ENCODE measurements around the gene RFC2. TPM values are rescaled to one million over a fixed set of nuclear protein-coding genes. Genes with fewer than 3 reads are reported as not detected.
A peak's percentile ranks its signal among the peaks of the same experiment; 100 is the strongest.
"Not testable (repeated sequence)": the region's sequence is repeated elsewhere in the genome, so short reads cannot be mapped to it uniquely, and the experiment has no call there.

Gene RFC2
- total RNA-seq, 1 experiment from 2014 or later, result 73.6 TPM

GRCh38 chr7:74206589-74207120 lies 47.5 kb downstream of the RFC2 start:
- Histone ChIP-seq H2BK12ac (ENCODE audit: insufficient read length, low read depth, low read length) (no peak overlapping the region), H3K4me1 (ENCODE audit: insufficient read depth, low read length) (no peaks in the 10 kb centered on the region), H3K23me2 (ENCODE audit: insufficient read length, low read depth, low read length, poor library complexity, severe bottlenecking) (peaks cover 2% of the 10 kb centered on the region), H3T11ph (ENCODE audit: low read length) (no peak overlapping the region), H3K4me2 (ENCODE audit: insufficient read depth, insufficient read length, low read length) (no peak overlapping the region), H3K9me3 (ENCODE audit: control insufficient read depth, low read depth, low read length) (no peaks in the 10 kb centered on the region), H3K79me2 (ENCODE audit: insufficient read depth, low read length) (no peaks in the 10 kb centered on the region), H4K91ac (ENCODE audit: insufficient read length, low read depth, low read length) (no peak overlapping the region), H3K79me1 (ENCODE audit: insufficient read depth, low read depth, low read length, poor library complexity, severe bottlenecking) (no peaks in the 10 kb centered on the region), H3K23ac (ENCODE audit: insufficient read length, low read depth, low read length) (no peak overlapping the region), H4K20me1 (ENCODE audit: control insufficient read depth, insufficient read depth, insufficient read length) (peaks cover 3% of the 10 kb centered on the region), H4K5ac (ENCODE audit: insufficient read length, low read depth, low read length) (no peak overlapping the region), H3K18ac (ENCODE audit: insufficient read length, low read depth, low read length) (no peak overlapping the region), H2AK5ac (ENCODE audit: insufficient read length, low read length) (no peak overlapping the region), H2BK5ac (ENCODE audit: insufficient read length, low read length) (no peak overlapping the region), H2BK20ac (ENCODE audit: low read depth, low read length, poor library complexity, severe bottlenecking) (no peak overlapping the region), H3K9ac (ENCODE audit: extremely low read depth, insufficient read length, low read length) (no peak overlapping the region), H3K56ac (ENCODE audit: insufficient read length, low read depth, low read length) (no peak overlapping the region), H2AFZ (ENCODE audit: low read length) (no peak overlapping the region), H2BK120ac (ENCODE audit: low read depth, low read length, poor library complexity, severe bottlenecking) (no peak overlapping the region), H3K4ac (ENCODE audit: low read depth, low read length) (no peak overlapping the region), H3K27ac (ENCODE audit: insufficient read length, low read depth, low read length) (no peak overlapping the region), H2BK15ac (ENCODE audit: low read depth, low read length) (no peak overlapping the region), H3K27me3 (ENCODE audit: insufficient read depth, low read length) (no peaks in the 10 kb centered on the region), H4K8ac (replicated peaks; ENCODE audit: insufficient read length, low read depth, low read length) (no peak overlapping the region), H3K14ac (ENCODE audit: insufficient read depth, low read length) (no peak overlapping the region)
- no peaks in the 10 kb centered on the region; the same call in none of the 2 replicates for H3K27me3 Mint-ChIP-seq (ENCODE audit: low read depth)
- no peaks in the 10 kb centered on the region for H3K9me3 Mint-ChIP-seq
- H3K4me3 Mint-ChIP-seq, result no peak overlapping the region
- H3K4me1 Mint-ChIP-seq, result no peaks in the 10 kb centered on the region
- WGBS (ENCODE audit: extremely low coverage, insufficient read length, low lambda C conversion rate), result no CpG with 5 or more reads among the region's 23 CpGs
- TF ChIP-seq CTCF (conservative IDR thresholded peaks at IDR 0.05), result peak; percentile 99
- H3K36me3 Mint-ChIP-seq (ENCODE audit: insufficient read depth in 1 of 3, low read depth in 3 of 3), result 0 out of 7 replicates have a peak, but pooled peaks cover 0 to 3% (median 0%) of the 10 kb centered on the region in 3 experiments
- DNase-seq, result peak; percentile 94
- H3K27ac Mint-ChIP-seq, result no peak overlapping the region

DNA sequence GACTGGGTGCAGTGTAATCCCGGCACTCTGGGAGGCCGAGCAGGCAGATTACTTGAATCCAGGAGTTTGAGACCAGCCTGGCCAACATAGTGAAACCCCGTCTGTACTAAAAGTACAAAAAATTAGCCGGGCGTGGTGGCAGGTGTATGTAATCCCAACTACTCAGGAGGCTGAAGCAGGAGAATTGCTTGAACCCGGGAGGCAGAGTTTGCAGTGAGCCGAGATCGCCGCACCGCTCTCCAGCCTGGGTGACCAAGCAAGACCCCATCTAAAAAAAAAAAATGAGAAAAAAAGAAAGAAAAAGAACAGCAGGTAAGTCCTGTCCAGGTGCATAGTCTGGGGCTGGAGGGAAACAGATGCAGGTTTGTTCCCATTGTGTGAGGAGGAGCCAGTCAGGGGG lies 48.1 kb downstream of the RFC2 start:
- not testable (repeated sequence) for DNase-seq; H3K14ac ChIP-seq (ENCODE audit: insufficient read depth, low read length); H4K8ac ChIP-seq (replicated peaks; ENCODE audit: insufficient read length, low read depth, low read length); H3K4me3 Mint-ChIP-seq; H3K9me3 Mint-ChIP-seq; H3K18ac ChIP-seq (ENCODE audit: insufficient read length, low read depth, low read length); H2BK5ac ChIP-seq (ENCODE audit: insufficient read length, low read length); H2BK120ac ChIP-seq (ENCODE audit: low read depth, low read length, poor library complexity, severe bottlenecking); H3K9me3 ChIP-seq (ENCODE audit: control insufficient read depth, low read depth, low read length); H2BK20ac ChIP-seq (ENCODE audit: low read depth, low read length, poor library complexity, severe bottlenecking); H2BK12ac ChIP-seq (ENCODE audit: insufficient read length, low read depth, low read length); H3K56ac ChIP-seq (ENCODE audit: insufficient read length, low read depth, low read length); H4K91ac ChIP-seq (ENCODE audit: insufficient read length, low read depth, low read length); H3T11ph ChIP-seq (ENCODE audit: low read length); H3K23me2 ChIP-seq (ENCODE audit: insufficient read length, low read depth, low read length, poor library complexity, severe bottlenecking); H2AFZ ChIP-seq (ENCODE audit: low read length); H3K23ac ChIP-seq (ENCODE audit: insufficient read length, low read depth, low read length); H3K4me1 ChIP-seq (ENCODE audit: insufficient read depth, low read length); H3K27ac Mint-ChIP-seq; H3K4ac ChIP-seq (ENCODE audit: low read depth, low read length); H3K27me3 ChIP-seq (ENCODE audit: insufficient read depth, low read length); H3K36me3 Mint-ChIP-seq (ENCODE audit: insufficient read depth in 1 of 3, low read depth in 3 of 3); H3K27me3 Mint-ChIP-seq (ENCODE audit: low read depth); H2BK15ac ChIP-seq (ENCODE audit: low read depth, low read length); H3K4me2 ChIP-seq (ENCODE audit: insufficient read depth, insufficient read length, low read length); H4K20me1 ChIP-seq (ENCODE audit: control insufficient read depth, insufficient read depth, insufficient read length); H3K27ac ChIP-seq (ENCODE audit: insufficient read length, low read depth, low read length); H3K79me1 ChIP-seq (ENCODE audit: insufficient read depth, low read depth, low read length, poor library complexity, severe bottlenecking); H3K9ac ChIP-seq (ENCODE audit: extremely low read depth, insufficient read length, low read length); H4K5ac ChIP-seq (ENCODE audit: insufficient read length, low read depth, low read length); H3K4me1 Mint-ChIP-seq; H2AK5ac ChIP-seq (ENCODE audit: insufficient read length, low read length); H3K79me2 ChIP-seq (ENCODE audit: insufficient read depth, low read length)
- WGBS (ENCODE audit: extremely low coverage, insufficient read length, low lambda C conversion rate), result no CpG with 5 or more reads among the region's 10 CpGs

Data from H9 (cell line).